Lower leg skin (tissue), 3 donors: ENCODE data around the gene AFF4.

Experiments used
- CTCF ChIP-seq, 3 donors: fragments of 450-650 bp; IDR thresholded peaks; one replicate each; pipeline ENCODE4 v1.5.1; 2016; ENCODE audit warnings: antibody characterized with exemption in 3 of 3, mild to moderate bottlenecking in 3 of 3, moderate library complexity in 2 of 3
- POLR2A ChIP-seq, 2 donors: fragments of 450-650 bp; IDR thresholded peaks; one replicate each; pipeline ENCODE4 v1.6.1; 2016 to 2017; ENCODE audit warnings: antibody characterized with exemption in 2 of 2, mild to moderate bottlenecking in 1 of 2, moderate library complexity in 1 of 2

GRCh38 chr5:132876020-132876759 lies 87.2 kb downstream of the AFF4 start:
- TF ChIP-seq POLR2A (IDR thresholded peaks at IDR 0.05) (no peak), CTCF (IDR thresholded peaks at IDR 0.05) (no peak)
